AG04449 (cell line): ENCODE results near the gene ABI3.

Experiments
- CTCF ChIA-PET: fragments of 350-600 bp; formaldehyde crosslinking; extraction: SDS; loops from one replicate; lab custom pipeline; 2021; ENCODE audit warnings: antibody characterized with exemption; lab: Yijun Ruan, JAX
- POLR2A ChIA-PET: fragments of 400-600, 350-600 bp; formaldehyde crosslinking; extraction: SDS; loops from one replicate; lab custom pipeline; 2020; ENCODE audit warnings: antibody characterized with exemption, inconsistent platforms; lab: Yijun Ruan, JAX
- DNase-seq: peaks from one replicate; pipeline ENCODE4 v3.0.0-alpha.2; 2010; ENCODE audit warnings: low read depth, low spot score
- H3K4me3 ChIP-seq: 2 replicates; pipeline ENCODE4 v1.5.1; 2011; ENCODE audit warnings: low read depth, mild to moderate bottlenecking, control low read depth, low read length
- CTCF ChIP-seq: IDR thresholded peaks from one replicate; pipeline ENCODE4 v1.5.1; 2011; ENCODE audit warnings: mild to moderate bottlenecking, moderate library complexity, low read length, control low read depth, inconsistent platforms; ENCODE audit not compliant: insufficient read depth; ENCODE audit errors: missing control alignments

ABI3 gene

GRCh38 chr17:49226771-49227435, 16.4 kb downstream of the ABI3 start:
- TF ChIP-seq CTCF = no peak
- DNase-seq = no peak
- CTCF ChIA-PET = interaction anchor here (0.7 to 8.9 kb wide), 35 partner anchors 9 to 548 kb away, joined by 3 to 165 read pairs (median 5); partner anchors contain the start of genes ABI3 and GNGT2
- no peak overlapping the region for H3K4me3 ChIP-seq
- POLR2A ChIA-PET = no interaction called here

GRCh38 chr17:49227436-49228261, 17.1 kb downstream of the ABI3 start:
- no peak overlapping the region for H3K4me3 ChIP-seq
- ChIA-PET POLR2A (no interaction called here), CTCF (interaction anchor here (0.7 to 8.9 kb wide), 43 partner anchors 8 to 549 kb away, joined by 3 to 165 read pairs (median 4); partner anchors contain the start of genes ABI3, GNGT2 and PHB1)
- TF ChIP-seq CTCF = peak; percentile 79
- DNase-seq = peak; percentile 10

GRCh38 chr17:49229076-49229804, 18.7 kb downstream of the ABI3 start:
- TF ChIP-seq CTCF = no peak
- ChIA-PET CTCF (interaction anchor here (0.6 to 8.9 kb wide), 14 partner anchors 7 to 750 kb away, joined by 3 to 165 read pairs (median 13); partner anchors contain the start of genes ABI3 and GNGT2), POLR2A (interaction anchor here (0.8 kb wide), 1 partner anchor 11 kb away, joined by 3 read pairs; no protein-coding TSS in a partner anchor)
- no peak for DNase-seq
- no peak overlapping the region for H3K4me3 ChIP-seq

- no peak for TF ChIP-seq CTCF
- ChIA-PET CTCF (interaction anchor here (0.7 to 8.9 kb wide), 10 partner anchors 8 to 70 kb away, joined by 3 to 165 read pairs (median 10); no protein-coding TSS in a partner anchor), POLR2A (interaction anchor here (0.8 kb wide), 1 partner anchor 12 kb away, joined by 3 read pairs; no protein-coding TSS in a partner anchor)
- no peak for DNase-seq
- peak overlapping the region; percentile 85 for H3K4me3 ChIP-seq
These were observed 19.5 kb downstream of the ABI3 start for GRCh38 chr17:49229805-49230600.

GRCh38 chr17:49230636-49231562, 20.4 kb downstream of the ABI3 start, which contains the start of gene PHOSPHO1:
PHOSPHO1 (minus strand) TSS chr17:49230787; CDS start chr17:49226691, 4,096 bp downstream.
- no peak for TF ChIP-seq CTCF
- H3K4me3 ChIP-seq = peak within 1 kb of the TSS; percentile 85
- ChIA-PET CTCF (interaction anchor here (1.0 to 8.9 kb wide), 7 partner anchors 9 to 50 kb away, joined by 3 to 165 read pairs (median 7); no protein-coding TSS in a partner anchor), POLR2A (no interaction called here)
- DNase-seq = no peak
